ENCODE data around the gene SHC3. TPM values are rescaled to one million over a fixed set of nuclear protein-coding genes. Genes with fewer than 3 reads are reported as not detected.

The SHC3 gene
- total RNA-seq, 1 experiment from 2014 or later: 0.27 TPM

DNA sequence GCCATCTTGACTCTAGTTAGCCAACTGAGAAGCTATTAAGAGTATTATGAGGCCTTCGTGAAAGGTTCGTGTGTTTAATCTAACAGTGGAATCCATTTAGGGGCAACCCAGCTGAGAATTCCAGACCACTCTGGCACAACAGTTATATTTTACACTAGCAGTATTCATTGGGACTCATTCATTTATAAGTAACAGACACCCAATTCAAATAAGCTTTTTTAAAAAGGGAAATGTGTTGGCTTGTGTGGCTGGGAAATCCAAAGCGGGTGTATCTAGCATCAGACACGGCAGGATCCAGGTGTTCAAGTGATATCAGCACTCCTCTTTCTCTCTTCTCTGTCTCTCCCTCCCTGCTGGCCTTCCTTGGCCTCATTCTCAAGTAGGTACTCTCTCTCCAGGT lies 46.0 kb upstream of the SHC3 start:
- Histone ChIP-seq H3K4me3 (replicated peaks in 1 of 2; ENCODE audit: low read depth in 1 of 2, low read length in 2 of 2) (no peak overlapping the region), H4K20me1 (ENCODE audit: insufficient read depth) (no peaks in the 10 kb centered on the region), H3K4me2 (ENCODE audit: low read length) (no peak overlapping the region), H3K27me3 (ENCODE audit: insufficient read depth, low read length) (no peaks in the 10 kb centered on the region), H3K4me1 (ENCODE audit: control insufficient read depth in 1 of 2, insufficient read depth in 2 of 2, low read length in 2 of 2) (no peaks in the 10 kb centered on the region), H3K9ac (ENCODE audit: low read length) (no peak overlapping the region), H3K9me2 (ENCODE audit: insufficient read depth) (no peaks in the 10 kb centered on the region), H3K36me3 (ENCODE audit: control insufficient read depth in 1 of 2, insufficient read depth in 2 of 2, low read length in 2 of 2) (no peaks in the 10 kb centered on the region), H2AFZ (ENCODE audit: low read depth, low read length, poor library complexity, severe bottlenecking) (no peak overlapping the region), H3K27ac (ENCODE audit: low read depth, low read length) (no peak overlapping the region), H3K79me2 (ENCODE audit: insufficient read depth, low read length) (no peaks in the 10 kb centered on the region), H3K9me3 (ENCODE audit: control insufficient read depth in 1 of 2, insufficient read depth in 1 of 2, low read depth in 1 of 2, low read length in 2 of 2) (no peaks in the 10 kb centered on the region)
- ChIA-PET POLR2A (no interaction called here), RAD21 (ENCODE audit: low non-redundant PET in 1 of 2, low total read pairs in 2 of 2, uncharacterized antibody in 2 of 2, unreplicated experiment in 2 of 2) (no interaction called here), CTCF (no interaction called here)
- intact Hi-C loops (cut with micrococcal nuclease): no loop called here
- no TSS peak for BruUV-seq (replicated peaks)
- DNase-seq (ENCODE audit: low read depth, low spot score) (no peak), ATAC-seq (no peak)
- TF ChIP-seq TCF7L2 (IDR thresholded peaks at IDR 0.05; ENCODE audit: borderline replicate concordance, extremely low read depth, insufficient read depth, insufficient read length): no peak
- TF ChIP-seq ZBTB33 (IDR thresholded peaks at IDR 0.05; ENCODE audit: extremely low read depth, insufficient replicate concordance, low read length): no peak
- TF ChIP-seq EZH2phosphoT487 (IDR thresholded peaks at IDR 0.05; ENCODE audit: borderline replicate concordance): no peak
- no peak for TF ChIP-seq SRF (IDR thresholded peaks at IDR 0.05; ENCODE audit: low read depth)
- TF ChIP-seq SP1 (IDR thresholded peaks at IDR 0.05; ENCODE audit: low read depth): no peak
- no peak for TF ChIP-seq EZH2 (IDR thresholded peaks at IDR 0.05)
- TF ChIP-seq CTCF (IDR thresholded peaks at IDR 0.05 in 2 of 3, conservative IDR thresholded peaks at IDR 0.05 in 1 of 3; ENCODE audit: borderline replicate concordance in 1 of 3, insufficient read depth in 1 of 3, low read depth in 2 of 3, low read length in 2 of 3): no peak
- no peak for TF ChIP-seq RAD21 (IDR thresholded peaks at IDR 0.05; ENCODE audit: low read depth)
- no peak for TF ChIP-seq FOSL1 (IDR thresholded peaks at IDR 0.05; ENCODE audit: low read depth)
- no peak for TF ChIP-seq ELF1 (IDR thresholded peaks at IDR 0.05; ENCODE audit: borderline replicate concordance, low read depth)

All from HCT116 (cell line).